CD14-positive monocyte (primary cell): ENCODE data around the gene VWA5B2. TPM values are rescaled to one million over a fixed set of nuclear protein-coding genes. Genes with fewer than 3 reads are reported as not detected.

Experiments
- DNase-seq, 3 donors: peaks; one replicate each; pipeline ENCODE4 v3.0.0-alpha.2; 2011 to 2022
- H2AFZ ChIP-seq: 2 replicates; pipeline ENCODE4 v1.6.0; 2012; ENCODE audit warnings: mild to moderate bottlenecking, low read depth, low read length, inconsistent platforms; ENCODE audit not compliant: insufficient read depth, poor library complexity, severe bottlenecking
- H3K27ac ChIP-seq, 2 donors: 1 replicate in 1 of 2; 2 replicates in 1 of 2; pipeline ENCODE4 v1.5.1; 2012 to 2013; ENCODE audit warnings: low read length in 2 of 2, control low read depth in 1 of 2, inconsistent platforms in 1 of 2, low read depth in 1 of 2, mild to moderate bottlenecking in 1 of 2
- H3K27me3 ChIP-seq, 2 donors: one replicate each; pipeline versions ENCODE4 v1.6.0 to v1.6.1; 2011 to 2013; ENCODE audit warnings: low read length in 2 of 2; ENCODE audit not compliant: control insufficient read depth in 2 of 2, insufficient read depth in 2 of 2
- H3K36me3 ChIP-seq, 2 donors: replicated peaks in 1 of 2; 1 replicate in 1 of 2; 2 replicates in 1 of 2; pipeline versions ENCODE4 v1.5.1 to v1.6.1; 2012 to 2013; ENCODE audit warnings: low read length in 2 of 2, control low read depth in 1 of 2, inconsistent platforms in 1 of 2, mild to moderate bottlenecking in 1 of 2; ENCODE audit not compliant: insufficient read depth in 2 of 2, control insufficient read depth in 1 of 2
- H3K4me1 ChIP-seq, 2 donors: 1 replicate in 1 of 2; 2 replicates in 1 of 2; pipeline versions ENCODE4 v1.5.1 to v1.6.1; 2012 to 2013; ENCODE audit warnings: low read length in 2 of 2, control low read depth in 1 of 2, inconsistent platforms in 1 of 2, mild to moderate bottlenecking in 1 of 2, moderate library complexity in 1 of 2; ENCODE audit not compliant: insufficient read depth in 2 of 2, control insufficient read depth in 1 of 2
- H3K4me2 ChIP-seq: replicated peaks from 2 replicates; pipeline ENCODE3; 2012; ENCODE audit warnings: low read length, moderate library complexity, mild to moderate bottlenecking; ENCODE audit not compliant: poor library complexity, severe bottlenecking; ENCODE audit errors: extremely low read depth
- H3K4me3 ChIP-seq, 3 experiments: fragments of 200-600 bp in 1 of 3; sonication (generic) in 1 of 3; replicated peaks in 1 of 3; 1 replicate in 2 of 3; 2 replicates in 1 of 3; pipeline ENCODE4 v1.5.1; 2011 to 2013; ENCODE audit warnings: low read length in 3 of 3, mild to moderate bottlenecking in 3 of 3, control low read depth in 2 of 3, low read depth in 2 of 3, inconsistent platforms in 1 of 3, moderate library complexity in 1 of 3
- H3K79me2 ChIP-seq: 2 replicates; pipeline ENCODE4 v1.6.0; 2012; ENCODE audit warnings: mild to moderate bottlenecking, control low read depth, inconsistent platforms, low read length, moderate library complexity; ENCODE audit not compliant: insufficient read depth
- H3K9ac ChIP-seq: 2 replicates; pipeline ENCODE4 v1.6.0; 2017; ENCODE audit warnings: low read length, mild to moderate bottlenecking; ENCODE audit not compliant: insufficient read depth, poor library complexity, severe bottlenecking
- H3K9me3 ChIP-seq, 2 donors: replicated peaks in 1 of 2; 1 replicate in 1 of 2; 2 replicates in 1 of 2; pipeline versions ENCODE4 v1.5.1 to v1.6.1; 2012 to 2013; ENCODE audit warnings: low read length in 2 of 2, control low read depth in 1 of 2; ENCODE audit not compliant: control insufficient read depth in 1 of 2, insufficient read depth in 1 of 2
- H4K20me1 ChIP-seq: 2 replicates; pipeline ENCODE4 v1.6.0; 2012; ENCODE audit warnings: mild to moderate bottlenecking, low read length, control low read depth, moderate library complexity; ENCODE audit not compliant: insufficient read depth
- H3K27ac Mint-ChIP-seq, 7 donors: one replicate each; pipeline ENCODE4 v1.8.0; 2020; ENCODE audit warnings: mild to moderate bottlenecking in 7 of 7, mixed read lengths in 7 of 7, moderate library complexity in 6 of 7, inconsistent platforms in 2 of 7
- H3K27me3 Mint-ChIP-seq, 3 donors: one replicate each; pipeline ENCODE4 v1.8.0; 2021 to 2022; ENCODE audit warnings: low read depth in 3 of 3, mild to moderate bottlenecking in 3 of 3, mixed read lengths in 3 of 3, moderate library complexity in 3 of 3, inconsistent platforms in 1 of 3
- H3K36me3 Mint-ChIP-seq, 2 donors: one replicate each; pipeline ENCODE4 v1.8.0; 2020; ENCODE audit warnings: mixed read lengths in 2 of 2, inconsistent platforms in 1 of 2, mild to moderate bottlenecking in 1 of 2
- H3K4me1 Mint-ChIP-seq: one replicate; pipeline ENCODE4 v1.8.0; 2020; ENCODE audit warnings: mild to moderate bottlenecking, mixed read lengths
- H3K4me3 Mint-ChIP-seq, 2 donors: one replicate each; pipeline ENCODE4 v1.8.0; 2020; ENCODE audit warnings: mild to moderate bottlenecking in 2 of 2, mixed read lengths in 2 of 2, moderate library complexity in 1 of 2
- H3K9me3 Mint-ChIP-seq, 7 donors: one replicate each; pipeline ENCODE4 v1.8.0; 2020 to 2022; ENCODE audit warnings: mixed read lengths in 7 of 7, mild to moderate bottlenecking in 6 of 7, moderate library complexity in 6 of 7, inconsistent platforms in 2 of 7
- WGBS: methylation state at CpG from one replicate; pipeline ENCODE4 v1.1.5; 2013; ENCODE audit warnings: missing lambda C conversion rate; ENCODE audit not compliant: insufficient coverage; 5-methylcytosine and 5-hydroxymethylcytosine counted together
- intact Hi-C, 2 donors: fragments of 100-400 bp; cut with micrococcal nuclease; formaldehyde crosslinking; loops; one replicate each; pipeline versions ENCODE4 v1.15.0 to v1.15.1; 2023
- polyA plus RNA-seq, 3 donors: library from polyadenylated mRNA; depleted of rRNA in 1 of 3; unstranded in 2 of 3; stranded (reverse) in 1 of 3; fragments of 300-500 nt in 2 of 3; fragments of >200 nt in 1 of 3; fragmentation: Illumina TruSeq in 2 of 3; gene quantifications; 1 replicate in 2 of 3; 2 replicates in 1 of 3; pipeline ENCODE4 v1.2.3, GENCODE V29; 2012 to 2021
- TF ChIP-seq, protein P1 (sequence below): fragments of 200-600 bp; IDR thresholded peaks from one replicate; pipeline ENCODE4 v1.8.0; 2022; ENCODE audit warnings: antibody characterized with exemption, mild to moderate bottlenecking

The VWA5B2 gene
- polyA plus RNA-seq, 3 donors: 0.32 TPM; not detected in 2

DNA sequence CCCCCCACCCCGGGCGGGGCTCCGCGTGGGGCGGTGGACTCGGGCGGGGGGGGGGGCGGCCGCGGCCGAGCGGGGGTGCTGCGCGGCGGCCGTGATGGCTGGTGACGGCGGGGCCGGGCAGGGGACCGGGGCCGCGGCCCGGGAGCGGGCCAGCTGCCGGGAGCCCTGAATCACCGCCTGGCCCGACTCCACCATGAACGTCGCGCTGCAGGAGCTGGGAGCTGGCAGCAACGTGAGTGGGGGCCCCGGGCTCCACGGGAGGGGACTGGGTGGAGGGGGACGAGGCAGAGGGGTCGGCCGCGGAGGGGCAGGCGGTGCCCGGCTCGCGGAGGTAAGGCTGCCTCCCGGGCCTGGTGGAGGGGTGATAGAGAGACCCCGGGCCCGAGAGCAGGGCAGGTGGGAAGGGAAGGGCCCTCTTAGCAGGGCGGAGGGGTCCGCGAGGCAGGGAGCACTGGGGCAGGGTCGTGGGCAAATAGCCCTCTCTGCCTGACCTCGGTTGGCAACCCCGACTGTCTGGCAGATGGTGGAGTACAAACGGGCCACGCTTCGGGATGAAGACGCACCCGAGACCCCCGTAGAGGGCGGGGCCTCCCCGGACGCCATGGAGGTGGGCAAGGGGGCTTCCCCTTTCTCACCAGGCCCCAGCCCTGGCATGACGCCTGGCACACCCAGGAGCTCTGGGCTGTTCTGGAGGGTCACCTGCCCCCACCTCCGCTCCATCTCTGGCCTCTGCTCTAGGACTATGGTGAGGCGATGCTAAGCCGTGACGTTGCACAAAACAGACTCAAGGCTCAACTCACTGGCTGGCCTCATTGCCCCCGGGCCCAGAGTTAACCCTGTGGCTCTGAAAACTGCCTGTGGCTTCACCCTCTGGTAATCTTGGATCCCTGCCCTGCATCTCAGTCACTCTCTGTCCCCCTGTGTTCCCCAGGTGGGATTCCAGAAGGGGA is 46.9 kb downstream of the VWA5B2 start, which contains the start of gene ECE2:
TSS of gene ECE2 (plus strand) at position 62 of the 950 bp plus-strand sequence. CDS start at position 194, 132 bp downstream.
- Mint-ChIP-seq H3K4me3 (peak within 1 kb of the TSS in 1 of 2 donors; percentile 68), H3K36me3 (peaks cover 0 to 5% of the 10 kb centered on the region in 2 donors), H3K27ac (no peak within 1 kb of the TSS), H3K4me1 (peaks cover 2% of the 10 kb centered on the region), H3K27me3 (peaks cover 44 to 81% (median 62%) of the 10 kb centered on the region in 3 donors), H3K9me3 (peaks cover 0 to 10% (median 0%) of the 10 kb centered on the region in 7 donors)
- H3K36me3 ChIP-seq: no peaks in the 10 kb centered on the region
- H2AFZ ChIP-seq: no peak within 1 kb of the TSS
- H3K9ac ChIP-seq: no peak within 1 kb of the TSS
- TF ChIP-seq, protein P1, sequence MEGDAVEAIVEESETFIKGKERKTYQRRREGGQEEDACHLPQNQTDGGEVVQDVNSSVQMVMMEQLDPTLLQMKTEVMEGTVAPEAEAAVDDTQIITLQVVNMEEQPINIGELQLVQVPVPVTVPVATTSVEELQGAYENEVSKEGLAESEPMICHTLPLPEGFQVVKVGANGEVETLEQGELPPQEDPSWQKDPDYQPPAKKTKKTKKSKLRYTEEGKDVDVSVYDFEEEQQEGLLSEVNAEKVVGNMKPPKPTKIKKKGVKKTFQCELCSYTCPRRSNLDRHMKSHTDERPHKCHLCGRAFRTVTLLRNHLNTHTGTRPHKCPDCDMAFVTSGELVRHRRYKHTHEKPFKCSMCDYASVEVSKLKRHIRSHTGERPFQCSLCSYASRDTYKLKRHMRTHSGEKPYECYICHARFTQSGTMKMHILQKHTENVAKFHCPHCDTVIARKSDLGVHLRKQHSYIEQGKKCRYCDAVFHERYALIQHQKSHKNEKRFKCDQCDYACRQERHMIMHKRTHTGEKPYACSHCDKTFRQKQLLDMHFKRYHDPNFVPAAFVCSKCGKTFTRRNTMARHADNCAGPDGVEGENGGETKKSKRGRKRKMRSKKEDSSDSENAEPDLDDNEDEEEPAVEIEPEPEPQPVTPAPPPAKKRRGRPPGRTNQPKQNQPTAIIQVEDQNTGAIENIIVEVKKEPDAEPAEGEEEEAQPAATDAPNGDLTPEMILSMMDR: no peak
- no peak within 1 kb of the TSS for H3K4me2 ChIP-seq
- H3K27me3 ChIP-seq: peaks cover 22 to 56% of the 10 kb centered on the region in 2 donors
- peaks cover 0 to 10% of the 10 kb centered on the region in 2 donors for H3K9me3 ChIP-seq
- no peaks in the 10 kb centered on the region for H4K20me1 ChIP-seq
- H3K4me1 ChIP-seq: no peaks in the 10 kb centered on the region
- no peak within 1 kb of the TSS for H3K27ac ChIP-seq
- 16% methylated on average over 57 of the region's 65 CpGs for WGBS
- DNase-seq: no peak
- no peak within 1 kb of the TSS for H3K4me3 ChIP-seq
- H3K79me2 ChIP-seq: no peaks in the 10 kb centered on the region
- intact Hi-C loops: no loop called here

DNA sequence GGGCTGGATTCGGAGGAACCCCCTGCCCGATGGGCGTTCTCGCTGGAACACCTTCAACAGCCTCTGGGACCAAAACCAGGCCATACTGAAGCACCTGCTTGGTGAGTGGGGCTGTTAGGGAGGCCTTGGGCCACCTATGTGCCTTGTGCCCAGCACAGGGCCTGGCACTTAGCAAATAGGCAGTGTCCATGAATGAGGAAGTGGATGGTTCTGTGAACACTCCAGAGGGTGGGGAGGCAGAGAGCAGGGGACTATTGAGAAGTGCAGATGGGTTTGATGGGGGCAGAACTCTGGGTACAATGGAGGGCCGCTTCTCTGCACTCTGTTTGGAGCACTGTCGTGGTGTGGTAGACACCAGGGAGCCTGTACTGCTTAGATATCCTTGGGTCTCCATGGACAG is 48.0 kb downstream of the VWA5B2 start:
- intact Hi-C loops: no loop called here
- H3K4me1 ChIP-seq: no peaks in the 10 kb centered on the region
- no peaks in the 10 kb centered on the region for H3K79me2 ChIP-seq
- WGBS: 96% methylated on average over 6 of the region's 6 CpGs
- no peak for DNase-seq
- no peak overlapping the region for H3K27ac ChIP-seq
- Mint-ChIP-seq H3K27ac (no peak overlapping the region), H3K27me3 (peaks cover 40 to 72% (median 56%) of the 10 kb centered on the region in 3 donors), H3K4me3 (peak overlapping the region in 1 of 2 donors; percentile 39), H3K4me1 (peaks cover 2% of the 10 kb centered on the region), H3K36me3 (peaks cover 0 to 5% of the 10 kb centered on the region in 2 donors), H3K9me3 (peaks cover 0 to 10% (median 0%) of the 10 kb centered on the region in 7 donors)
- H3K9me3 ChIP-seq: peaks cover 0 to 10% of the 10 kb centered on the region in 2 donors
- H3K36me3 ChIP-seq: no peaks in the 10 kb centered on the region
- no peak overlapping the region for H3K4me3 ChIP-seq
- no peak overlapping the region for H3K9ac ChIP-seq
- TF ChIP-seq, protein P1: no peak
- peaks cover 22 to 56% of the 10 kb centered on the region in 2 donors for H3K27me3 ChIP-seq
- no peak overlapping the region for H2AFZ ChIP-seq
- H4K20me1 ChIP-seq: no peaks in the 10 kb centered on the region
- no peak overlapping the region for H3K4me2 ChIP-seq
